GM12873 (cell line): ENCODE measurements around the gene SRRM2.

ENCODE experiments used
- TF ChIP-seq, protein P1 (sequence below): IDR thresholded peaks from 2 replicates; pipeline ENCODE4 v1.5.1; 2012; ENCODE audit warnings: low read depth, mild to moderate bottlenecking, moderate library complexity, low read length, control low read depth; ENCODE audit not compliant: insufficient read depth; ENCODE audit errors: missing control alignments

Gene SRRM2

DNA sequence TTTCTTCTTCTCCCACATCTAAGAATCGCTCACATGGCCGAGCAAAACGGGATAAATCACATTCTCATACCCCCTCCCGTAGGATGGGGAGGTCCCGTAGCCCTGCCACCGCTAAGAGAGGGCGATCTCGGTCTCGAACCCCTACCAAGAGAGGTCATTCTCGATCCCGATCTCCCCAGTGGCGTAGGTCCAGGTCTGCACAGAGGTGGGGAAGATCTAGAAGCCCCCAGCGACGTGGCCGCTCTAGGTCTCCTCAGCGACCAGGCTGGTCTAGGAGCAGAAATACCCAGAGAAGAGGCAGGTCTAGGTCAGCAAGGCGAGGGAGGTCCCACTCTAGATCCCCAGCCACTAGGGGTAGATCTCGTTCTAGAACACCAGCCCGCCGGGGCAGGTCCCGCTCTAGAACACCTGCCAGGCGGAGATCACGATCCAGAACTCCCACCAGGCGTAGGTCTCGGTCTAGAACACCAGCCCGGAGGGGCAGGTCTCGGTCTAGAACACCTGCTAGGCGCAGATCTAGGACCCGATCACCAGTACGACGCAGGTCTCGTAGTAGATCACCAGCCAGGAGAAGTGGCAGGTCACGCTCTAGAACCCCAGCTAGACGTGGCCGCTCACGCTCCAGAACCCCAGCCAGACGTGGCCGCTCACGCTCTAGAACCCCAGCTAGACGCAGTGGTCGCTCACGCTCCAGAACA lies 9.6 kb downstream of the SRRM2 start:
- TF ChIP-seq, protein P1, sequence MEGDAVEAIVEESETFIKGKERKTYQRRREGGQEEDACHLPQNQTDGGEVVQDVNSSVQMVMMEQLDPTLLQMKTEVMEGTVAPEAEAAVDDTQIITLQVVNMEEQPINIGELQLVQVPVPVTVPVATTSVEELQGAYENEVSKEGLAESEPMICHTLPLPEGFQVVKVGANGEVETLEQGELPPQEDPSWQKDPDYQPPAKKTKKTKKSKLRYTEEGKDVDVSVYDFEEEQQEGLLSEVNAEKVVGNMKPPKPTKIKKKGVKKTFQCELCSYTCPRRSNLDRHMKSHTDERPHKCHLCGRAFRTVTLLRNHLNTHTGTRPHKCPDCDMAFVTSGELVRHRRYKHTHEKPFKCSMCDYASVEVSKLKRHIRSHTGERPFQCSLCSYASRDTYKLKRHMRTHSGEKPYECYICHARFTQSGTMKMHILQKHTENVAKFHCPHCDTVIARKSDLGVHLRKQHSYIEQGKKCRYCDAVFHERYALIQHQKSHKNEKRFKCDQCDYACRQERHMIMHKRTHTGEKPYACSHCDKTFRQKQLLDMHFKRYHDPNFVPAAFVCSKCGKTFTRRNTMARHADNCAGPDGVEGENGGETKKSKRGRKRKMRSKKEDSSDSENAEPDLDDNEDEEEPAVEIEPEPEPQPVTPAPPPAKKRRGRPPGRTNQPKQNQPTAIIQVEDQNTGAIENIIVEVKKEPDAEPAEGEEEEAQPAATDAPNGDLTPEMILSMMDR: no peak

DNA sequence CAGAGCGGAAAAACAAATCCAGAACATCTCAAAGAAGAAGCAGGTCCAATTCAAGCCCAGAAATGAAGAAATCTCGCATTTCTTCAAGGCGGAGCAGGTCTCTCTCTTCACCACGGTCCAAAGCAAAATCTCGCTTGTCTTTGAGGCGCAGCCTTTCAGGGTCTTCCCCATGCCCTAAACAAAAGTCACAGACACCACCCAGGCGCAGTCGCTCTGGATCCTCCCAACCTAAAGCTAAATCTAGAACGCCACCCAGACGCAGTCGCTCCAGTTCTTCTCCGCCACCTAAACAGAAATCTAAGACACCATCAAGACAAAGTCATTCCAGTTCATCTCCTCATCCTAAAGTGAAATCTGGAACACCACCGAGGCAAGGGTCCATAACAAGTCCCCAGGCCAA lies 10.3 kb downstream of the SRRM2 start:
- TF ChIP-seq, protein P1: no peak

DNA sequence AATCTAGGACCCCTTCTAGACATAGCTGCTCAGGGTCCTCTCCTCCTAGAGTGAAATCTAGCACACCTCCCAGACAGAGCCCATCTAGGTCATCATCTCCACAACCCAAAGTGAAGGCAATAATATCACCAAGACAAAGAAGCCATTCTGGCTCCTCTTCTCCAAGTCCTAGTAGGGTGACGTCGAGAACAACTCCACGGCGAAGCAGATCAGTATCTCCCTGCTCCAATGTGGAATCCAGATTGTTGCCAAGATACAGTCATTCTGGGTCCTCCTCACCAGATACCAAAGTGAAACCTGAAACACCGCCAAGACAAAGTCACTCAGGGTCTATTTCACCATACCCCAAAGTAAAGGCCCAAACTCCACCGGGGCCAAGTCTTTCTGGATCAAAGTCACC lies 10.7 kb downstream of the SRRM2 start:
- TF ChIP-seq, protein P1: no peak

- TF ChIP-seq, protein P1: no peak
These were observed 12.3 kb downstream of the SRRM2 start for GRCh38 chr16:2764718-2765117.

GRCh38 chr16:2765462-2766404 lies 13.3 kb downstream of the SRRM2 start:
- TF ChIP-seq, protein P1: no peak

- TF ChIP-seq, protein P1: no peak
These were observed 14.1 kb downstream of the SRRM2 start for GRCh38 chr16:2766430-2767139.
